SK-MEL-5 (cell line): ENCODE measurements around the gene HDAC4. TPM values are rescaled to one million over a fixed set of nuclear protein-coding genes. Genes with fewer than 3 reads are reported as not detected.

Experiments used
- DNase-seq: peaks from one replicate; pipeline ENCODE4 v3.0.0-alpha.2; 2016; ENCODE audit warnings: low read depth, low spot score
- in situ Hi-C: cut with HindIII; loops from 2 replicates; pipeline ENCODE4 v1.10.0; 2016; ENCODE audit warnings: low sequenced_read_pairs, high pct_unique_total_duplicates, low pct_unique_long_range_greater_than_20kb
- total RNA-seq: library from RNA; depleted of rRNA; stranded (reverse); fragments of >200 nt; shearing (Covaris generic); gene quantifications from 2 replicates; pipeline ENCODE4 v1.2.3, GENCODE V29; 2014

Gene HDAC4
- total RNA-seq, 1 experiment from 2014 or later, result 14.1 TPM

- no peak for DNase-seq
- in situ Hi-C loops, result no loop called here
Measured at GRCh38 chr2:239062743-239063142, 338.1 kb downstream of the HDAC4 start.

- DNase-seq, result no peak
- in situ Hi-C loops, result no loop called here
Measured at GRCh38 chr2:239061824-239062570, 338.8 kb downstream of the HDAC4 start.

GRCh38 chr2:239061121-239061666, 339.6 kb downstream of the HDAC4 start:
- in situ Hi-C loops, result no loop called here
- DNase-seq, result no peak

- in situ Hi-C loops, result no loop called here
- no peak for DNase-seq
Measured at GRCh38 chr2:239060676-239061075, 340.1 kb downstream of the HDAC4 start.

- no peak for DNase-seq
- in situ Hi-C loops, result no loop called here
Measured at GRCh38 chr2:239059854-239060253, 341.0 kb downstream of the HDAC4 start.

GRCh38 chr2:239058766-239059165, 342.1 kb downstream of the HDAC4 start:
- no peak for DNase-seq
- in situ Hi-C loops, result no loop called here

- DNase-seq, result no peak
- in situ Hi-C loops, result no loop called here
Measured at GRCh38 chr2:239057533-239057932, 343.3 kb downstream of the HDAC4 start.

GRCh38 chr2:239056611-239057010, 344.2 kb downstream of the HDAC4 start:
- DNase-seq, result no peak
- in situ Hi-C loops, result no loop called here

GRCh38 chr2:239055756-239056493, 344.9 kb downstream of the HDAC4 start:
- in situ Hi-C loops, result no loop called here
- DNase-seq, result no peak

- in situ Hi-C loops, result no loop called here
- DNase-seq, result no peak
Measured at GRCh38 chr2:239054921-239055320, 345.9 kb downstream of the HDAC4 start.

GRCh38 chr2:239053801-239054503, 346.9 kb downstream of the HDAC4 start:
- DNase-seq, result no peak
- in situ Hi-C loops, result no loop called here

GRCh38 chr2:239052798-239053665, 347.8 kb downstream of the HDAC4 start:
- DNase-seq, result no peak
- in situ Hi-C loops, result no loop called here

- in situ Hi-C loops, result no loop called here
- DNase-seq, result no peak
Measured at GRCh38 chr2:239051891-239052445, 348.9 kb downstream of the HDAC4 start.

GRCh38 chr2:239050252-239050649, 350.6 kb downstream of the HDAC4 start:
- DNase-seq, result no peak
- in situ Hi-C loops, result no loop called here

GRCh38 chr2:239049421-239050251, 351.2 kb downstream of the HDAC4 start:
- DNase-seq, result no peak
- in situ Hi-C loops, result no loop called here

GRCh38 chr2:239048736-239049135, 352.1 kb downstream of the HDAC4 start:
- in situ Hi-C loops, result no loop called here
- DNase-seq, result no peak
